ENCODE results near the gene POC1A. TPM values are rescaled to one million over a fixed set of nuclear protein-coding genes. Genes with fewer than 3 reads are reported as not detected.

Gene POC1A
- total RNA-seq, 1 experiment from 2014 or later: 32.2 TPM

DNA sequence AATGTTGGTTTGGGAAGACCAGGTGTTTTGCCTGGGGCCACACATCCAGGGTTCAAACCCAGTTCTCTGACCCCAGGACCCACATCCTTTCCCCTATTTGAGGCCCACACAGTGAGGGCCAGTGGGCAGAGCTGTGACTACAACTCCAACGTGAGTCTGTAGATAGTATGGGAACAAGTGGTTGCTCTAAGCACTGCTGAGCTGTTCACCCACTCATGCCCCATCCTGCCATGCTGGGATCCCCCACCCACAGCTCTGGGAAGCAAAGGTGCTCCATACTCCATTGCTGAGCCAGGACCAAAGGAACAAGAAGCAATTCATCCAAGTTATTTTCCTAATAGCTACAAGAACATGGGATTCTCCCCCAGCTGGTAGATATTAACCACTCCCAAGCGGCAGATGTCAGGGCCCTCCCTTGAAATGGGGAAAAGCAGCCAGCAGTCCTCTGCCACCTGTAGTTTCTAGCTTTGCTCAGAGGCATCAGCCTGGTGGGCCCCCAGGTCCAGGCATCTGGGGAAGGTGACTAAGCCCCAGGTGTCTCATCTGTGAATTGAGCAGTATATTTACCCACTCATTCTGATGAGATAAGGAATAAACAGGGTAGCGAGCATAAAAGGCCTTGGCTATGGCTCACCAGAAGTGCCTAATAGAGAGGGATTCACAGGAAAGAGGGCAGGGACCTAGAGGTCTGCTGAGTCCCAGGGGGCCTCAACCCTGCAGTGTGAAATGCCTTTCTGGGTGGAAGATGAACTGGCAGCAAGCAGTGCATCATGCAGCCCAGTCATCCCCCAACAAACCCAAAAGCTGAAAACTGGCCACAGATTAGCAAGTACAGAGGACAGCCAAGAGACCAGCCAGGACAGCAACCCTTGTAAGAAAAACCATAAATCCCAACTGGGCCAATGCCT lies 33.4 kb downstream of the POC1A start:
- Histone ChIP-seq H3K9me3 (no peaks in the 10 kb centered on the region), H3K4me1 (peaks cover 7% of the 10 kb centered on the region; the same call in 1 of the 2 replicates), H3K27me3 (replicated peaks; ENCODE audit: control insufficient read depth, insufficient read depth, low read length) (no peaks in the 10 kb centered on the region), H3K36me3 (ENCODE audit: control insufficient read depth, insufficient read depth, low read length) (peaks cover 2% of the 10 kb centered on the region), H3K4me3 (ENCODE audit: low read depth, low read length) (no peak overlapping the region)
- ChIA-PET POLR2A (no interaction called here), CTCF (interaction anchor here (1.0 to 1.2 kb wide), 2 partner anchors 34 to 179 kb away, joined by 3 read pairs; partner anchors contain the start of genes POC1A and RRP9)
- Mint-ChIP-seq H3K9me3 (ENCODE audit: unreplicated experiment) (no peaks in the 10 kb centered on the region), H3K27ac (ENCODE audit: unreplicated experiment) (peak overlapping the region; percentile 77), H3K36me3 (ENCODE audit: insufficient read depth, unreplicated experiment) (peaks cover 19% of the 10 kb centered on the region), H3K4me1 (ENCODE audit: low read depth, unreplicated experiment) (no peaks in the 10 kb centered on the region), H3K4me3 (ENCODE audit: unreplicated experiment) (no peak overlapping the region), H3K27me3 (ENCODE audit: insufficient read depth, unreplicated experiment) (no peaks in the 10 kb centered on the region)
- no TSS peak for BruUV-seq (replicated peaks)
- TF ChIP-seq, protein P1, sequence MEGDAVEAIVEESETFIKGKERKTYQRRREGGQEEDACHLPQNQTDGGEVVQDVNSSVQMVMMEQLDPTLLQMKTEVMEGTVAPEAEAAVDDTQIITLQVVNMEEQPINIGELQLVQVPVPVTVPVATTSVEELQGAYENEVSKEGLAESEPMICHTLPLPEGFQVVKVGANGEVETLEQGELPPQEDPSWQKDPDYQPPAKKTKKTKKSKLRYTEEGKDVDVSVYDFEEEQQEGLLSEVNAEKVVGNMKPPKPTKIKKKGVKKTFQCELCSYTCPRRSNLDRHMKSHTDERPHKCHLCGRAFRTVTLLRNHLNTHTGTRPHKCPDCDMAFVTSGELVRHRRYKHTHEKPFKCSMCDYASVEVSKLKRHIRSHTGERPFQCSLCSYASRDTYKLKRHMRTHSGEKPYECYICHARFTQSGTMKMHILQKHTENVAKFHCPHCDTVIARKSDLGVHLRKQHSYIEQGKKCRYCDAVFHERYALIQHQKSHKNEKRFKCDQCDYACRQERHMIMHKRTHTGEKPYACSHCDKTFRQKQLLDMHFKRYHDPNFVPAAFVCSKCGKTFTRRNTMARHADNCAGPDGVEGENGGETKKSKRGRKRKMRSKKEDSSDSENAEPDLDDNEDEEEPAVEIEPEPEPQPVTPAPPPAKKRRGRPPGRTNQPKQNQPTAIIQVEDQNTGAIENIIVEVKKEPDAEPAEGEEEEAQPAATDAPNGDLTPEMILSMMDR (IDR thresholded peaks at IDR 0.05; ENCODE audit: insufficient read depth in 1 of 2, low read depth in 1 of 2, low read length in 1 of 2, severe bottlenecking in 1 of 2, unreplicated experiment in 1 of 2): no peak
- peak in 1 of 2 experiments; percentile 32 for DNase-seq
- intact Hi-C loops (cut with micrococcal nuclease; ENCODE audit: unreplicated experiment): loop anchor here (1.0 to 2.0 kb wide), 2 partner anchors 22 to 64 kb away; partner anchors contain the start of gene DUSP7

DNA sequence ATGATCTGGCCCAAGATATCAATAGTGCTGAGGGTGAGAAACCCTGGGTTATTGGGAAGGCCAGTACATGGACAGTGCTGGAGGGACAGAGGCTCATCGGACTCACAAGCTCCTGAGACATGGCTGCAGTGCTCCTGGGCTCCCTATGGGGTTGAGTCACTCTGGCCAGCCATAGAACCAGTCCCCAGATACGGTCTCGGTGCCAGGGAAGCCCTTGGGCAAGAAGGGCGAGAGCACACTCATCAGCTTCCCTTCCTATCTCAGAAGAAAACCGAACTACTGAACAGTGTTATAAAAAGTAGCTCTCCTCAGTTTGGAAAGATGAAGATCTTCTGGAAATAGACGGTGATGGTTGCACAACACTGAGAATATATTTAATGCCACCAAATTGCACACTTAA lies 34.4 kb downstream of the POC1A start:
- no peak overlapping the region for H3K4me3 Mint-ChIP-seq (ENCODE audit: unreplicated experiment)
- Histone ChIP-seq H3K27me3 (replicated peaks; ENCODE audit: control insufficient read depth, insufficient read depth, low read length) (no peaks in the 10 kb centered on the region), H3K36me3 (ENCODE audit: control insufficient read depth, insufficient read depth, low read length) (peaks cover 2% of the 10 kb centered on the region), H3K4me3 (ENCODE audit: low read depth, low read length) (no peak overlapping the region), H3K9me3 (no peaks in the 10 kb centered on the region), H3K4me1 (peaks cover 7% of the 10 kb centered on the region; the same call in 1 of the 2 replicates)
- intact Hi-C loops (cut with micrococcal nuclease; ENCODE audit: unreplicated experiment): loop anchor here (1.0 to 2.0 kb wide), 2 partner anchors 21 to 63 kb away; partner anchors contain the start of gene DUSP7
- TF ChIP-seq, protein P1 (IDR thresholded peaks at IDR 0.05; ENCODE audit: insufficient read depth in 1 of 2, low read depth in 1 of 2, low read length in 1 of 2, severe bottlenecking in 1 of 2, unreplicated experiment in 1 of 2): no peak
- ChIA-PET CTCF (interaction anchor here (0.6 to 1.2 kb wide), 4 partner anchors 35 to 178 kb away, joined by 3 read pairs; partner anchors contain the start of genes POC1A and RRP9), POLR2A (no interaction called here)
- H3K36me3 Mint-ChIP-seq (ENCODE audit: insufficient read depth, unreplicated experiment): peaks cover 19% of the 10 kb centered on the region
- no peaks in the 10 kb centered on the region for H3K27me3 Mint-ChIP-seq (ENCODE audit: insufficient read depth, unreplicated experiment)
- no TSS peak for BruUV-seq (replicated peaks)
- no peaks in the 10 kb centered on the region for H3K4me1 Mint-ChIP-seq (ENCODE audit: low read depth, unreplicated experiment)
- DNase-seq: no peak
- H3K27ac Mint-ChIP-seq (ENCODE audit: unreplicated experiment): no peak overlapping the region
- no peaks in the 10 kb centered on the region for H3K9me3 Mint-ChIP-seq (ENCODE audit: unreplicated experiment)

DNA sequence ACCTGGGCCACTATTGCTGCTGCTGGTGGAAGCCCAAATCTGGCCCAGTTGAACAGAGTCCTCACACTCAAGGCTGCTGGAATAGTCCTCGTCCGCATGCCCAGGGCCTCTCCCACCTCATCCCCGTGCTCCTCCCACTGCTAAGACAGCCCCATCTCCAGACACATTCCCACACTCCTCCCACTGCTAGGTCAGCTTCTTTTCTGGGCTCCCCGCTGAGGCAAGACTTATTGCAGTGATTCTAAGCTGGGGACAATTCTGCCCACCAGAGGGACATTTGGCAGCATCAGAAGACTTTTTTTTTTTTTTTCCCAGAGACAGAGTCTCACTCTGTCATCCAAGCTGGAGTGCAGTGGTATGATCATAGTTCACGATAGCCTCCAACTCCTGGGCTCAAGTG lies 35.1 kb downstream of the POC1A start:
- Histone ChIP-seq H3K4me1 (peaks cover 7% of the 10 kb centered on the region; the same call in 1 of the 2 replicates), H3K36me3 (ENCODE audit: control insufficient read depth, insufficient read depth, low read length) (peaks cover 2% of the 10 kb centered on the region), H3K27me3 (replicated peaks; ENCODE audit: control insufficient read depth, insufficient read depth, low read length) (no peaks in the 10 kb centered on the region), H3K9me3 (no peaks in the 10 kb centered on the region), H3K4me3 (ENCODE audit: low read depth, low read length) (no peak overlapping the region)
- peaks cover 19% of the 10 kb centered on the region for H3K36me3 Mint-ChIP-seq (ENCODE audit: insufficient read depth, unreplicated experiment)
- no peak overlapping the region for H3K27ac Mint-ChIP-seq (ENCODE audit: unreplicated experiment)
- DNase-seq: no peak
- POLR2A ChIA-PET: no interaction called here
- H3K4me1 Mint-ChIP-seq (ENCODE audit: low read depth, unreplicated experiment): no peaks in the 10 kb centered on the region
- H3K4me3 Mint-ChIP-seq (ENCODE audit: unreplicated experiment): no peak overlapping the region
- CTCF ChIA-PET: interaction anchor here (0.6 to 1.4 kb wide), 3 partner anchors 37 to 62 kb away, joined by 3 to 4 read pairs (median 3); no protein-coding TSS in a partner anchor
- no TSS peak for BruUV-seq (replicated peaks)
- intact Hi-C loops (cut with micrococcal nuclease; ENCODE audit: unreplicated experiment): no loop called here
- TF ChIP-seq, protein P1 (IDR thresholded peaks at IDR 0.05; ENCODE audit: insufficient read depth in 1 of 2, low read depth in 1 of 2, low read length in 1 of 2, severe bottlenecking in 1 of 2, unreplicated experiment in 1 of 2): no peak
- no peaks in the 10 kb centered on the region for H3K27me3 Mint-ChIP-seq (ENCODE audit: insufficient read depth, unreplicated experiment)
- no peaks in the 10 kb centered on the region for H3K9me3 Mint-ChIP-seq (ENCODE audit: unreplicated experiment)

Measured in Caco-2 (cell line).